Erythroblast (primary cell): Measurements from ENCODE around the gene CHRDL2.
"Not testable (repeated sequence)": the region's sequence is repeated elsewhere in the genome, so short reads cannot be mapped to it uniquely, and the experiment has no call there.

Experiments
- DNase-seq, 2 experiments: peaks; one replicate each; lab custom pipeline; 2025; lab: John Stamatoyannopoulos, UW
- GATA1 ChIP-seq: IDR thresholded peaks from 2 replicates; pipeline ENCODE4 v1.6.1; 2011; ENCODE audit warnings: low read depth, mild to moderate bottlenecking, control low read depth, low read length, moderate library complexity
- POLR2A ChIP-seq: IDR thresholded peaks from 2 replicates; pipeline ENCODE4 v1.6.1; 2011; ENCODE audit warnings: mild to moderate bottlenecking, low read length

CHRDL2 gene

GRCh38 chr11:74671520-74672196, 59.6 kb downstream of the CHRDL2 start:
- no peak for DNase-seq

GRCh38 chr11:74670171-74670570, 61.1 kb downstream of the CHRDL2 start:
- TF ChIP-seq POLR2A (no peak), GATA1 (no peak)
- no peak for DNase-seq

More at GRCh38 chr11:74671520-74672196, 59.6 kb downstream of the CHRDL2 start:
- TF ChIP-seq POLR2A (no peak), GATA1 (no peak)

GRCh38 chr11:74669211-74670160, 61.7 kb downstream of the CHRDL2 start:
- no peak for TF ChIP-seq GATA1
- no peak for TF ChIP-seq POLR2A

GRCh38 chr11:74663315-74663714, 67.9 kb downstream of the CHRDL2 start:
- DNase-seq = no peak
- no peak for TF ChIP-seq POLR2A

More at GRCh38 chr11:74669211-74670160, 61.7 kb downstream of the CHRDL2 start:
- no peak for DNase-seq

GRCh38 chr11:74662487-74663103, 68.6 kb downstream of the CHRDL2 start:
- DNase-seq = no peak
- TF ChIP-seq GATA1 (no peak), POLR2A (no peak)

GRCh38 chr11:74659124-74659523, 72.1 kb downstream of the CHRDL2 start:
- not testable (repeated sequence) for DNase-seq

GRCh38 chr11:74654976-74655375, 76.2 kb downstream of the CHRDL2 start:
- no peak for DNase-seq
- TF ChIP-seq GATA1 = no peak
- no peak for TF ChIP-seq POLR2A

GRCh38 chr11:74650498-74650897, 80.7 kb downstream of the CHRDL2 start:
- DNase-seq = peak in 1 of 2 experiments; percentile 32
- TF ChIP-seq POLR2A (no peak), GATA1 (no peak)

- DNase-seq = no peak
- TF ChIP-seq GATA1 = no peak
- TF ChIP-seq POLR2A = no peak
These were observed 82.3 kb downstream of the CHRDL2 start for GRCh38 chr11:74648894-74649293.

GRCh38 chr11:74647831-74648230, 83.4 kb downstream of the CHRDL2 start:
- TF ChIP-seq POLR2A = no peak
- no peak for TF ChIP-seq GATA1
- no peak for DNase-seq

- no peak for DNase-seq
- no peak for TF ChIP-seq POLR2A
- TF ChIP-seq GATA1 = no peak
These were observed 83.8 kb downstream of the CHRDL2 start for GRCh38 chr11:74647404-74647803.

GRCh38 chr11:74646954-74647353, 84.3 kb downstream of the CHRDL2 start:
- no peak for DNase-seq
- no peak for TF ChIP-seq GATA1
- no peak for TF ChIP-seq POLR2A
